Mucosa of descending colon (tissue), 3 donors: ENCODE results near the gene AGBL3. TPM values are rescaled to one million over a fixed set of nuclear protein-coding genes. Genes with fewer than 3 reads are reported as not detected.
"Not testable (repeated sequence)": the region's sequence is repeated elsewhere in the genome, so short reads cannot be mapped to it uniquely, and the experiment has no call there.

Experiments used
- ATAC-seq: fragments of 200-7000 bp; cut with Tn5 transposase; one replicate; pipeline ENCODE4 v1.9.1; 2020; ENCODE audit warnings: mild to moderate bottlenecking, moderate library complexity
- DNase-seq, 3 donors: peaks; one replicate each; pipeline ENCODE4 v3.0.0-alpha.2; 2020
- H3K36me3 ChIP-seq: fragments of 200-600 bp; one replicate; pipeline ENCODE4 v1.8.0; 2021; ENCODE audit warnings: low read depth, mild to moderate bottlenecking
- H3K4me1 ChIP-seq: fragments of 200-600 bp; one replicate; pipeline ENCODE4 v1.8.0; 2021; ENCODE audit warnings: low read depth, mild to moderate bottlenecking
- H3K4me3 ChIP-seq: fragments of 200-600 bp; one replicate; pipeline ENCODE4 v1.8.0; 2021; ENCODE audit warnings: mild to moderate bottlenecking
- H3K9me3 ChIP-seq: fragments of 200-600 bp; one replicate; pipeline ENCODE4 v1.8.0; 2021; ENCODE audit warnings: mild to moderate bottlenecking
- intact Hi-C, 2 donors: fragments of 100-400 bp; cut with DNase I in 1 of 2; cut with micrococcal nuclease in 1 of 2; formaldehyde crosslinking; loops; one replicate each; pipeline versions ENCODE4 v1.11.0 to v1.11.1; 2022; cut with DNase I, micrococcal nuclease
- total RNA-seq, 3 donors: library from RNA; stranded (reverse); fragmentation: NEBNext Ultra II Directional in 2 of 3; extraction: Animal tissue kit (Norgen Biotek cat#: 25700) in 2 of 3; gene quantifications; one replicate each; pipeline versions ENCODE4 v1.2.1 to v1.2.4, GENCODE V29; 2021 to 2023
- TF ChIP-seq, protein P1 (sequence below): fragments of 200-600 bp; IDR thresholded peaks from one replicate; pipeline ENCODE4 v1.8.0; 2022; ENCODE audit warnings: antibody characterized with exemption, mild to moderate bottlenecking
- donor health status: DM: no; HTN: no; CAD: no; lungs with moderate emphysema.
- donor health status: DM: no; HTN: no; CAD: no.
- donor health status: DM: no; HTN: yes; CAD: no.

Gene AGBL3
- total RNA-seq, 3 donors from 2014 or later: 1.6 to 2.5 (median 1.9) TPM

DNA sequence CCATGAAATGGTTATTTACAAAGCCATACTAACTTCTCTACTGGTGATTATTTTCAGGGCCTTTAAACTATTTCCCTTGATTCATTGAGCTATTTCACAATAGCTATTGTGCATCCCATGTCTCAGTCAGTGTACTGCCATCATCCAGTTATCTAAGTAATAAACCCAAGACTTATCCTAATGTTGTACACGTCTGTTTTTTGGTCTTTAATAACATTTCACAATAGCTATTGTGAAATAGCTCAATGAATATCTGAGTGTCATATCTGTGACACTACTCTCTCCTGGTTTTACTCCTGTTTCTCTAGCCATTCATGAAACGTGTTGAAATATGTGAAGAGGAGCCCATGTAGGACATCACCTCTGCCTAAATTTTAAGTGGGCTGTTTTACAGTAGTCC, 125.1 kb downstream of the AGBL3 start:
- no peaks in the 10 kb centered on the region for H3K36me3 ChIP-seq
- H3K9me3 ChIP-seq: no peaks in the 10 kb centered on the region
- no peaks in the 10 kb centered on the region for H3K4me1 ChIP-seq
- ATAC-seq (no peak), DNase-seq (no peak)
- TF ChIP-seq, protein P1, sequence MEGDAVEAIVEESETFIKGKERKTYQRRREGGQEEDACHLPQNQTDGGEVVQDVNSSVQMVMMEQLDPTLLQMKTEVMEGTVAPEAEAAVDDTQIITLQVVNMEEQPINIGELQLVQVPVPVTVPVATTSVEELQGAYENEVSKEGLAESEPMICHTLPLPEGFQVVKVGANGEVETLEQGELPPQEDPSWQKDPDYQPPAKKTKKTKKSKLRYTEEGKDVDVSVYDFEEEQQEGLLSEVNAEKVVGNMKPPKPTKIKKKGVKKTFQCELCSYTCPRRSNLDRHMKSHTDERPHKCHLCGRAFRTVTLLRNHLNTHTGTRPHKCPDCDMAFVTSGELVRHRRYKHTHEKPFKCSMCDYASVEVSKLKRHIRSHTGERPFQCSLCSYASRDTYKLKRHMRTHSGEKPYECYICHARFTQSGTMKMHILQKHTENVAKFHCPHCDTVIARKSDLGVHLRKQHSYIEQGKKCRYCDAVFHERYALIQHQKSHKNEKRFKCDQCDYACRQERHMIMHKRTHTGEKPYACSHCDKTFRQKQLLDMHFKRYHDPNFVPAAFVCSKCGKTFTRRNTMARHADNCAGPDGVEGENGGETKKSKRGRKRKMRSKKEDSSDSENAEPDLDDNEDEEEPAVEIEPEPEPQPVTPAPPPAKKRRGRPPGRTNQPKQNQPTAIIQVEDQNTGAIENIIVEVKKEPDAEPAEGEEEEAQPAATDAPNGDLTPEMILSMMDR: no peak
- H3K4me3 ChIP-seq: no peak overlapping the region
- intact Hi-C loops: no loop called here

DNA sequence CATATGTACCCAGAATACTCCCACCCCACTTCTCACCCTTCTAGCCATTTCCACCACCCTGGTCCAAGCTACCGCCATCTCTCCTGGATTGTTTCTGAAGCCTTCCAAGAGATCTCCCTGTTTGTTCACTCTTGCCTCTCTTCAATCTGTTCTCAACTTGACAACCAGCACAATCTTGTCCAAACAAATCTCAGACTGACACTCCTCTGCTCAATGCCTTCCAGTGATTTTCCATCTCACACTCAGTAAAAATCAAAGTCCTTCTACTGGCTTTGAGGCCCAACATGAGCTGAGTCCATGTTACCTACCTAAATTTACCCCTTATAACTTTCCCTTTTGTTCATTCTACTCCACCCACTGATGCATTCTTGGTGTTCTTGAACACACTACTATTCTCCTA, 128.3 kb downstream of the AGBL3 start:
- Histone ChIP-seq H3K4me3 (no peak overlapping the region), H3K36me3 (no peaks in the 10 kb centered on the region), H3K9me3 (no peaks in the 10 kb centered on the region), H3K4me1 (no peaks in the 10 kb centered on the region)
- TF ChIP-seq, protein P1: no peak
- intact Hi-C loops: no loop called here
- DNase-seq (no peak), ATAC-seq (no peak)

DNA sequence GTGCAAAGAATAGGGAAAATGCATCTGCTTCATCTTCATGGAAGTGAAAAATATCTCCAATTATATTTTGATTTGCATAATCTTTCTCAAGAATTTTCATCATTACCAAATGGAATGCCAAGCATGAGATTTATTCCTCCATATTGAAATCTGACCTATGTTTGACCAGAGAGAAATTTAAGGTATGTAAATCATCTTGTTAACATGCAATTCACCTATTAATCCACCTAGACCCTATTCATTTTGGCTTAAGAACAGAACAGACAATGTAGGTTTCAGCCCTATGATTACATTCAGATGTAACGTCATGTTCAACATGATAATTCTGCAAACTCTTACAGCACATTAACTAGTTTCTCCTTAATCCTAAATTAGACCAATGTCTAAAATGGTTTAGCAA, 130.8 kb downstream of the AGBL3 start:
- no peak for ATAC-seq

DNA sequence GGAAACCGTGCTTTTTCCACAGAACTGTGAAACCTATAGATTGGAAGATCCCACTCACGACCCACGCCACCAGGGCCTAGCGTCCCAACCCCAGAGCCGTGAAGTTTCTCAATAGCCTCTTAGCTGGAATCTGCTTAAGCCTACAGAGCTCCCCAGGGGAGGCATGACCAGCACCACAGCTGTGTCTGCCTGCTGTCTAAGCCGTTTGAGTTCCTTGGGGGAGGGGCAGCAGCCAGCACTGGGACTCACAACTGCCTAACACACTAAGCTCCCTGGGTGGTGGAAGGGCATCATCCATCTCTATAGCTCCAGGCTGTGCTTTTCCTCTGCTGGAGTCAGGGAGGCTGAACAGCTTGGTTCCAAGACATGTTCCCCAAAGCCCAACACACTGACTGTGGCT, 135.6 kb downstream of the AGBL3 start:
- TF ChIP-seq, protein P1: no peak
- Histone ChIP-seq H3K9me3 (peaks cover 11% of the 10 kb centered on the region), H3K36me3 (no peaks in the 10 kb centered on the region), H3K4me1 (no peaks in the 10 kb centered on the region), H3K4me3 (no peak overlapping the region)
- ATAC-seq (no peak), DNase-seq (no peak)
- intact Hi-C loops: no loop called here

More for the DNA sequence above, 130.8 kb downstream of the AGBL3 start:
- H3K9me3 ChIP-seq: peaks cover 11% of the 10 kb centered on the region
- TF ChIP-seq, protein P1: no peak
- H3K36me3 ChIP-seq: no peaks in the 10 kb centered on the region
- DNase-seq: no peak
- no peaks in the 10 kb centered on the region for H3K4me1 ChIP-seq
- H3K4me3 ChIP-seq: no peak overlapping the region
- intact Hi-C loops: no loop called here

DNA sequence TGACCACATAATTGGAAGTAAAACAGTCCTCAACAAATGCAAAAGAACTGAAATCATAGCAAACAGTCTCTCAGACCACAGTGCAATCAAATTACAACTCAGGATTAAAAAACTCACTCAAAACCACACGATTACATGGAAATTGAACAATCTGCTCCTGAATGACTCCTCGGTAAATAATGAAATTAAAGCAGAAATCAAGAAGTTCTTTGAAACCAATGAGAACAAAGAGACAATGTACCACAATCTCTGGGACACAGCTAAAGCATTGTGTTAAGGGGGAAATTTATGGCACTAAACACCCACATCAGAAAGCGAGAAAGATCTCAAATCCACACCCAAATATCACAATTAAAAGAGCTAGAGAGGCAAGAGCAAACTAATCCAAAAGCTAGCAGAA, 138.3 kb downstream of the AGBL3 start:
- ATAC-seq, DNase-seq, H3K4me3 ChIP-seq, intact Hi-C loops, H3K36me3 ChIP-seq, H3K4me1 ChIP-seq: not testable (repeated sequence)
- peaks cover 11% of the 10 kb centered on the region for H3K9me3 ChIP-seq

DNA sequence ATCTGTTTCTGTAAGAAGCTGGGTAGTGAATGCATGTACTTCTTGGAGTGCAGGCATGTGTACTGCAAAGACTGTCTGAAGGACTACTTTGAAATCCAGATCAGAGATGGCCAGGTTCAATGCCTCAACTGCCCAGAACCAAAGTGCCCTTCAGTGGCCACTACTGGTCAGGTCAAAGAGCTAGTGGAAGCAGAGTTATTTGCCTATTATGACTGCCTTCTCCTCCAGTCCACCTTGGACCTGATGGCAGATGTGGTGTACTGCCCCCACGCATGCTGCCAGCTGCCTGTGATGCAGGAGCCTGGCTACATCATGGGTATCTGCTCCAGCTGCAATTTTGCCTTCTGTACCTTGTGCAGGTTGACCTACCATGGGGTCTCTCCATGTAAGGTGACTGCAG, 142.6 kb downstream of the AGBL3 start:
- Histone ChIP-seq H3K4me3 (no peak overlapping the region), H3K36me3 (no peaks in the 10 kb centered on the region), H3K9me3 (no peaks in the 10 kb centered on the region), H3K4me1 (no peaks in the 10 kb centered on the region)
- TF ChIP-seq, protein P1: no peak
- no peak for DNase-seq
- intact Hi-C loops: no loop called here
- ATAC-seq: no peak
